ENCODE measurements around the gene LDB3.

Gene LDB3

GRCh38 chr10:86769991-86770390 is 101.7 kb downstream of the LDB3 start:
- DNase-seq: no peak

GRCh38 chr10:86770412-86770960 is 102.2 kb downstream of the LDB3 start:
- no peak for DNase-seq

- no peak for DNase-seq
These were observed 105.2 kb downstream of the LDB3 start for GRCh38 chr10:86773498-86773897.

GRCh38 chr10:86775056-86775869 is 107.0 kb downstream of the LDB3 start:
- peak; percentile 44 for DNase-seq

GRCh38 chr10:86775870-86776180 is 107.5 kb downstream of the LDB3 start:
- no peak for DNase-seq

GRCh38 chr10:86779220-86780017 is 111.1 kb downstream of the LDB3 start:
- no peak for DNase-seq

- peak; percentile 63 for DNase-seq
These were observed 114.5 kb downstream of the LDB3 start for GRCh38 chr10:86782701-86783418.

GRCh38 chr10:86785037-86785436 is 116.7 kb downstream of the LDB3 start:
- DNase-seq: no peak

All from activated CD4-positive, alpha-beta T cell treated with anti-CD3 and anti-CD28 coated beads, Interleukin-2, amount 50 U/mL, for 16 hours (primary cell).